BE2C (cell line): ENCODE measurements around the gene ATP2B3.

ENCODE experiments used
- DNase-seq: peaks from one replicate; pipeline ENCODE4 v3.0.0-alpha.2; 2020
- H3K27me3 ChIP-seq: fragments of 250-450 bp; sonication (Bioruptor Pico); 2 replicates; pipeline ENCODE4 v1.5.1; 2020; ENCODE audit warnings: mild to moderate bottlenecking
- H3K36me3 ChIP-seq: fragments of 250-450 bp; sonication (Bioruptor Pico); 2 replicates; pipeline ENCODE4 v1.5.1; 2020; ENCODE audit warnings: mild to moderate bottlenecking
- H3K4me1 ChIP-seq: fragments of 250-450 bp; sonication (Bioruptor Pico); 2 replicates; pipeline ENCODE4 v1.5.1; 2020
- H3K4me3 ChIP-seq: 2 replicates; pipeline ENCODE4 v1.5.1; 2011; ENCODE audit warnings: low read depth, low read length
- H3K9me3 ChIP-seq: fragments of 250-450 bp; sonication (Bioruptor Pico); 2 replicates; pipeline ENCODE4 v1.5.1; 2020
- TF ChIP-seq, protein P1 (sequence below): IDR thresholded peaks from 2 replicates; pipeline ENCODE4 v1.5.1; 2012; ENCODE audit warnings: mild to moderate bottlenecking, low read depth, low read length

The ATP2B3 gene

DNA sequence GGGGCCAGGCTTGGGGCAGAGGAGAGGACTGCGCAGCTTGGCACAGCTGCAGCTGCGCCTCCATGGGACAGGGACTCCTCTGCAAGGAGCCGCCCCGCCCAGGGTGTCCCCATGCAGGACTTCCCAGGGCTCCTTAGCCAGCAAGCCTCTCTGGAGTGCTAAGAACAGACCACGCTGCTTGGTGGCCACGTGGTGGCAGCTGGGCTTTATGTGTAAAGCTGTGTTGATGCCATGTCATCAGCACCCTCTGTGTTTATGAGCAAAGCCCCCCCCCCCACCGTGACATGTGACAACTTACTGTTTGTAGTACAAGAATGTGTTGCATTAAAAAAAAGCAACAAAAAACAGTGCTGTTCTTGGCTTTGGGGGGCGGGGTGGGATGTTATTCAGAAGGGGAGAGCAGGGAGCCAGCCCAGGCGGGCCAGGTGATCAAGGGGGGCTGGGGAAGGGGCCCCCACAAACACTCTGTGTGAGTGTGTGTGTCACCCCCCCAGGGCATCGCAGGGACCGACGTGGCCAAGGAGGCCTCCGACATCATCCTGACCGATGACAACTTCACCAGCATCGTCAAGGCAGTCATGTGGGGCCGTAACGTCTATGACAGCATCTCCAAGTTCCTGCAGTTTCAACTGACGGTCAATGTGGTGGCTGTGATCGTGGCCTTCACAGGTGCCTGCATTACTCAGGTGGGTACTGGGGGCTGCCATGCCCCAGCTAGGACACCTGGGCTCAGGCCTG, 40.3 kb downstream of the ATP2B3 start:
- Histone ChIP-seq H3K36me3 (no peaks in the 10 kb centered on the region), H3K9me3 (no peaks in the 10 kb centered on the region), H3K27me3 (no peaks in the 10 kb centered on the region), H3K4me1 (no peaks in the 10 kb centered on the region; the same call in 1 of the 2 replicates), H3K4me3 (no peak overlapping the region)
- TF ChIP-seq, protein P1, sequence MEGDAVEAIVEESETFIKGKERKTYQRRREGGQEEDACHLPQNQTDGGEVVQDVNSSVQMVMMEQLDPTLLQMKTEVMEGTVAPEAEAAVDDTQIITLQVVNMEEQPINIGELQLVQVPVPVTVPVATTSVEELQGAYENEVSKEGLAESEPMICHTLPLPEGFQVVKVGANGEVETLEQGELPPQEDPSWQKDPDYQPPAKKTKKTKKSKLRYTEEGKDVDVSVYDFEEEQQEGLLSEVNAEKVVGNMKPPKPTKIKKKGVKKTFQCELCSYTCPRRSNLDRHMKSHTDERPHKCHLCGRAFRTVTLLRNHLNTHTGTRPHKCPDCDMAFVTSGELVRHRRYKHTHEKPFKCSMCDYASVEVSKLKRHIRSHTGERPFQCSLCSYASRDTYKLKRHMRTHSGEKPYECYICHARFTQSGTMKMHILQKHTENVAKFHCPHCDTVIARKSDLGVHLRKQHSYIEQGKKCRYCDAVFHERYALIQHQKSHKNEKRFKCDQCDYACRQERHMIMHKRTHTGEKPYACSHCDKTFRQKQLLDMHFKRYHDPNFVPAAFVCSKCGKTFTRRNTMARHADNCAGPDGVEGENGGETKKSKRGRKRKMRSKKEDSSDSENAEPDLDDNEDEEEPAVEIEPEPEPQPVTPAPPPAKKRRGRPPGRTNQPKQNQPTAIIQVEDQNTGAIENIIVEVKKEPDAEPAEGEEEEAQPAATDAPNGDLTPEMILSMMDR = no peak
- no peak for DNase-seq

DNA sequence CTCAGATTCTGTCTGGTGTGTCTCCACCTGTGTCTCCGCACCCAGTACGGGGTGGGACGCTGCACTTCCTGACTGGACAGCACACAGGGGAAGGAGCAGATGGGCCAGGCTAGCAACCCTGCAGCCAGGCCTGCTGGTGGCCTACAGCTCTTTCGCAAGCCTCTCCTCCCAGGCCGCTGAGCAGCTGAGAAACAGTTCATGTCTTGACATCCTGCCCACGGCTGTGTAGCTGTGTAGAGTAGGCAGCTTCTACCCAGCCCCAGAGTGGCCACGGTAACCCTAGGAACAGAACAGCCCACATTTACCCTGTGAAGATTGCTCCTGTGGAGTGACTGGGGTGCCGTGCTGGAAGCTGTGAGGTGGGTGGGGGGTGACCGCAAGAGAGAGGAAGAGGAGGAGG, 42.6 kb downstream of the ATP2B3 start:
- DNase-seq = no peak
- H3K36me3 ChIP-seq = no peaks in the 10 kb centered on the region
- no peak overlapping the region for H3K4me3 ChIP-seq
- no peaks in the 10 kb centered on the region for H3K9me3 ChIP-seq
- TF ChIP-seq, protein P1 = no peak
- H3K4me1 ChIP-seq = peaks cover 11% of the 10 kb centered on the region
- H3K27me3 ChIP-seq = no peaks in the 10 kb centered on the region

- Histone ChIP-seq H3K27me3 (no peaks in the 10 kb centered on the region), H3K4me1 (peaks cover 11% of the 10 kb centered on the region), H3K36me3 (no peaks in the 10 kb centered on the region), H3K4me3 (no peak overlapping the region), H3K9me3 (no peaks in the 10 kb centered on the region)
- TF ChIP-seq, protein P1 = no peak
- no peak for DNase-seq
Observed at GRCh38 chrX:153560466-153560865, 43.0 kb downstream of the ATP2B3 start.

DNA sequence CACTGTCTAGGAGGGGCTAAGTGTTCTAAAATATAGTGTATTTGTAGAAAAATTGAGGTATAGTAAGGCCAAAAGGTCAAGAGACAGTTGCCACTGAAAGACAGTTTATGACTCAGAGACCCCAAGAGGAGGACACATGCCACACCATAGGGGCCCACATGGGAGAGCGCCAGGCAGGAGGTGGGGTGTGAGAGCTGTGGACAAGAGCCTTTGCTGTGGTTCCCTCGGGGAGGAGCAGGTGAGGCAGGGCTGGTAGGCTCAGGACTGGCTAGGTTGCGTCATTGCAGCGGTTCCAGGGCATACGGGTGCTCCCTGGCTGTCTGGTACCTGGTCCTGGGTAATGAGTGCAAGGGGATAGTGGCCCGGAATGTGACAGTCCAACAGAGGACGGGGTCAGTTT, 43.9 kb downstream of the ATP2B3 start:
- Histone ChIP-seq H3K9me3 (no peaks in the 10 kb centered on the region), H3K36me3 (no peaks in the 10 kb centered on the region), H3K4me1 (peaks cover 11% of the 10 kb centered on the region), H3K4me3 (no peak overlapping the region), H3K27me3 (no peaks in the 10 kb centered on the region)
- TF ChIP-seq, protein P1 = no peak
- DNase-seq = no peak

DNA sequence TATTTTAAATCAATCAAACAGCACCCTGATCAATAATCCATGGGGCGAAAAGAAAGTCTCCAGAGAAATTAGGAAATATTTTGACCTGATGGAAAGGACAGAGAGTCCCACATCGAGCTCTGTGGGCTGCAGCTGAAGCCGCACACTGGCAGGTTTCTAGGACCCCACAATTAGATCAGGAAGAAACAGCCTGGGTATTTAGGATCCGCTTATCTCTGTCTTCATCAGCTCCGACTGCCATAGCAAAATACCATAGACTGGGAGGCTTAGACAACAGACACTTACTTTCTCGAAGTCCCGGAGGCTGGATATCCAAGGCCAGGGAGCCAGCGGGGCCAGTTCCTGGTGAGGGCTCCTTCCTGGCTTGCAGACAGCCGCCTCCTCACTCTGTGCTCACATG, 45.1 kb downstream of the ATP2B3 start:
- DNase-seq = peak; percentile 54
- no peaks in the 10 kb centered on the region for H3K9me3 ChIP-seq
- H3K36me3 ChIP-seq = no peaks in the 10 kb centered on the region
- H3K4me1 ChIP-seq = peaks cover 11% of the 10 kb centered on the region
- TF ChIP-seq, protein P1 = no peak
- H3K27me3 ChIP-seq = no peaks in the 10 kb centered on the region
- H3K4me3 ChIP-seq = no peak overlapping the region

GRCh38 chrX:153564047-153564606, 46.7 kb downstream of the ATP2B3 start:
- H3K4me3 ChIP-seq = no peak overlapping the region
- H3K4me1 ChIP-seq = peaks cover 11% of the 10 kb centered on the region
- no peaks in the 10 kb centered on the region for H3K9me3 ChIP-seq
- DNase-seq = peak; percentile 74
- no peaks in the 10 kb centered on the region for H3K36me3 ChIP-seq
- H3K27me3 ChIP-seq = no peaks in the 10 kb centered on the region
- TF ChIP-seq, protein P1 = no peak
